ENCODE data around the gene RARRES1. TPM values are rescaled to one million over a fixed set of nuclear protein-coding genes. Genes with fewer than 3 reads are reported as not detected.

The RARRES1 gene
- total and polyA plus RNA-seq, 2 experiments from 2014 or later, result 36.9 to 73.1 TPM

- H3K9me2 ChIP-seq (replicated peaks; ENCODE audit: insufficient read depth), result no peaks in the 10 kb centered on the region
- H2AFZ ChIP-seq, result no peak overlapping the region
- no peaks in the 10 kb centered on the region for H3K36me3 ChIP-seq (replicated peaks; ENCODE audit: insufficient read depth, low read depth)
- WGBS (ENCODE audit: low lambda C conversion rate, missing lambda C conversion rate), result 17% methylated on average over 7 of the region's 7 CpGs
- peak overlapping the region; percentile 70 for H3K27ac ChIP-seq
- H3K4me3 ChIP-seq, result no peak overlapping the region
- peaks cover 42% of the 10 kb centered on the region for H3K4me1 ChIP-seq (ENCODE audit: insufficient read depth)
- peak overlapping the region; percentile 40 for H3K4me2 ChIP-seq
- no peaks in the 10 kb centered on the region for H3K27me3 ChIP-seq
- H4K20me1 ChIP-seq (ENCODE audit: insufficient read depth, poor library complexity, severe bottlenecking), result no peaks in the 10 kb centered on the region
- peak; percentile 49 for DNase-seq (ENCODE audit: low spot score)
- TF ChIP-seq EZH2 (IDR thresholded peaks at IDR 0.05; ENCODE audit: borderline replicate concordance) (no peak), EZH2phosphoT487 (IDR thresholded peaks at IDR 0.05; ENCODE audit: low read depth, severe bottlenecking, unreplicated experiment) (no peak)
- TF ChIP-seq, protein P1, sequence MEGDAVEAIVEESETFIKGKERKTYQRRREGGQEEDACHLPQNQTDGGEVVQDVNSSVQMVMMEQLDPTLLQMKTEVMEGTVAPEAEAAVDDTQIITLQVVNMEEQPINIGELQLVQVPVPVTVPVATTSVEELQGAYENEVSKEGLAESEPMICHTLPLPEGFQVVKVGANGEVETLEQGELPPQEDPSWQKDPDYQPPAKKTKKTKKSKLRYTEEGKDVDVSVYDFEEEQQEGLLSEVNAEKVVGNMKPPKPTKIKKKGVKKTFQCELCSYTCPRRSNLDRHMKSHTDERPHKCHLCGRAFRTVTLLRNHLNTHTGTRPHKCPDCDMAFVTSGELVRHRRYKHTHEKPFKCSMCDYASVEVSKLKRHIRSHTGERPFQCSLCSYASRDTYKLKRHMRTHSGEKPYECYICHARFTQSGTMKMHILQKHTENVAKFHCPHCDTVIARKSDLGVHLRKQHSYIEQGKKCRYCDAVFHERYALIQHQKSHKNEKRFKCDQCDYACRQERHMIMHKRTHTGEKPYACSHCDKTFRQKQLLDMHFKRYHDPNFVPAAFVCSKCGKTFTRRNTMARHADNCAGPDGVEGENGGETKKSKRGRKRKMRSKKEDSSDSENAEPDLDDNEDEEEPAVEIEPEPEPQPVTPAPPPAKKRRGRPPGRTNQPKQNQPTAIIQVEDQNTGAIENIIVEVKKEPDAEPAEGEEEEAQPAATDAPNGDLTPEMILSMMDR (IDR thresholded peaks at IDR 0.05; ENCODE audit: poor library complexity), result no peak
- H3K9me3 ChIP-seq (ENCODE audit: low read depth), result no peaks in the 10 kb centered on the region
- H3K79me2 ChIP-seq, result no peaks in the 10 kb centered on the region
These were observed 36.1 kb upstream of the RARRES1 start for GRCh38 chr3:158768361-158768787.

DNA sequence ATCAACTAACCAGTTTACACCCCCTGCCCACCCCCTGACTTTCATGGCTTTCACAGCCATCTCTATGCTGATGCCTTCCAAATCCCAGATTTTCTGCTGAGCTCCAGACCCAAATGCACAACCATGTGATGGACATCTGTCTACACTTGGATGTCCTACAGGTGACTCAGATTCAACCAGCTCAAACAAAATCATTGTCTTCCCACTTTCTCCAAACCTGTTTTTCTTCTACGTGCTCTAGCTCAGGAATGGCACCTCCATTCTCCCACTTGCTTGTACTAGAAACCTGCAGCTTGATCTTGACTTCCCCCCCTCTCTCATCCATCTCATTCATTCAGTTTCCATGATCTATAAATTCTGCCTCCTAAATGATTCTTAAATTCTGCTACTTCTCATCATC lies 34.1 kb upstream of the RARRES1 start:
- WGBS (ENCODE audit: low lambda C conversion rate, missing lambda C conversion rate), result 90% methylated on average over 1 of the region's 1 CpG
- no peak overlapping the region for H3K4me3 ChIP-seq
- no peaks in the 10 kb centered on the region for H3K9me2 ChIP-seq (replicated peaks; ENCODE audit: insufficient read depth)
- no peak overlapping the region for H3K27ac ChIP-seq
- TF ChIP-seq, protein P1 (IDR thresholded peaks at IDR 0.05; ENCODE audit: poor library complexity), result no peak
- TF ChIP-seq EZH2 (IDR thresholded peaks at IDR 0.05; ENCODE audit: borderline replicate concordance) (no peak), EZH2phosphoT487 (IDR thresholded peaks at IDR 0.05; ENCODE audit: low read depth, severe bottlenecking, unreplicated experiment) (no peak)
- no peak overlapping the region for H3K4me2 ChIP-seq
- no peaks in the 10 kb centered on the region for H3K9me3 ChIP-seq (ENCODE audit: low read depth)
- no peaks in the 10 kb centered on the region for H4K20me1 ChIP-seq (ENCODE audit: insufficient read depth, poor library complexity, severe bottlenecking)
- H3K4me1 ChIP-seq (ENCODE audit: insufficient read depth), result peaks cover 35% of the 10 kb centered on the region
- DNase-seq (ENCODE audit: low spot score), result no peak
- H3K27me3 ChIP-seq, result no peaks in the 10 kb centered on the region
- H3K79me2 ChIP-seq, result no peaks in the 10 kb centered on the region
- no peak overlapping the region for H2AFZ ChIP-seq
- no peaks in the 10 kb centered on the region for H3K36me3 ChIP-seq (replicated peaks; ENCODE audit: insufficient read depth, low read depth)

- H4K20me1 ChIP-seq (ENCODE audit: insufficient read depth, poor library complexity, severe bottlenecking), result no peaks in the 10 kb centered on the region
- H3K27ac ChIP-seq, result no peak overlapping the region
- no peaks in the 10 kb centered on the region for H3K9me3 ChIP-seq (ENCODE audit: low read depth)
- DNase-seq (ENCODE audit: low spot score), result no peak
- no peak for TF ChIP-seq EZH2 (IDR thresholded peaks at IDR 0.05; ENCODE audit: borderline replicate concordance)
- no peak for TF ChIP-seq EZH2phosphoT487 (IDR thresholded peaks at IDR 0.05; ENCODE audit: low read depth, severe bottlenecking, unreplicated experiment)
- TF ChIP-seq, protein P1 (IDR thresholded peaks at IDR 0.05; ENCODE audit: poor library complexity), result no peak
- no peak overlapping the region for H3K4me3 ChIP-seq
- H3K9me2 ChIP-seq (replicated peaks; ENCODE audit: insufficient read depth), result no peaks in the 10 kb centered on the region
- peaks cover 29% of the 10 kb centered on the region for H3K4me1 ChIP-seq (ENCODE audit: insufficient read depth)
- no peak overlapping the region for H3K4me2 ChIP-seq
- WGBS (ENCODE audit: low lambda C conversion rate, missing lambda C conversion rate), result 95% methylated on average over 3 of the region's 3 CpGs
- H3K27me3 ChIP-seq, result no peaks in the 10 kb centered on the region
- H2AFZ ChIP-seq, result no peak overlapping the region
- no peaks in the 10 kb centered on the region for H3K79me2 ChIP-seq
- H3K36me3 ChIP-seq (replicated peaks; ENCODE audit: insufficient read depth, low read depth), result no peaks in the 10 kb centered on the region
These were observed 33.4 kb upstream of the RARRES1 start for GRCh38 chr3:158765518-158766205.

All from hepatocyte (in vitro differentiated cells).